Epithelial cell of esophagus (primary cell): ENCODE data around the gene ZC3HAV1.
A peak's percentile ranks its signal among the peaks of the same experiment; 100 is the strongest.

ENCODE experiments used
- DNase-seq: peaks from one replicate; pipeline ENCODE4 v3.0.0; 2010; ENCODE audit warnings: low read depth
- H3K4me3 ChIP-seq: 2 replicates; pipeline ENCODE4 v1.5.1; 2011; ENCODE audit warnings: mild to moderate bottlenecking, low read length, control low read depth
- CTCF ChIP-seq: IDR thresholded peaks from 2 replicates; pipeline ENCODE4 v1.5.1; 2011; ENCODE audit warnings: low read depth, mild to moderate bottlenecking, low read length, control low read depth, inconsistent platforms; ENCODE audit not compliant: insufficient read depth; ENCODE audit errors: missing control alignments

Gene ZC3HAV1

GRCh38 chr7:139022286-139022685, 87.2 kb downstream of the ZC3HAV1 start:
- H3K4me3 ChIP-seq = no peak overlapping the region
- DNase-seq = no peak
- no peak for TF ChIP-seq CTCF

- no peak overlapping the region for H3K4me3 ChIP-seq
- DNase-seq = no peak
- no peak for TF ChIP-seq CTCF
Measured at GRCh38 chr7:139018910-139019309, 90.6 kb downstream of the ZC3HAV1 start.

- no peak overlapping the region for H3K4me3 ChIP-seq
- TF ChIP-seq CTCF = peak; percentile 78
- peak; percentile 74 for DNase-seq
Measured at GRCh38 chr7:139016931-139017511, 92.5 kb downstream of the ZC3HAV1 start.

GRCh38 chr7:139011373-139011772, 98.1 kb downstream of the ZC3HAV1 start:
- DNase-seq = no peak
- no peak overlapping the region for H3K4me3 ChIP-seq
- no peak for TF ChIP-seq CTCF

GRCh38 chr7:139004321-139005090, 105.0 kb downstream of the ZC3HAV1 start:
- H3K4me3 ChIP-seq = no peak overlapping the region
- TF ChIP-seq CTCF = no peak
- DNase-seq = no peak

GRCh38 chr7:138999414-138999813, 110.1 kb downstream of the ZC3HAV1 start:
- no peak overlapping the region for H3K4me3 ChIP-seq
- no peak for TF ChIP-seq CTCF
- DNase-seq = no peak
